ENCODE measurements around the gene MYO5B. TPM values are rescaled to one million over a fixed set of nuclear protein-coding genes. Genes with fewer than 3 reads are reported as not detected.

MYO5B gene
- polyA plus RNA-seq, 1 donor from 2014 or later, result 0.42 TPM

GRCh38 chr18:50092245-50092805 is 102.6 kb downstream of the MYO5B start:
- Histone ChIP-seq H3K4me3 (ENCODE audit: low read length) (no peak overlapping the region), H3K36me3 (ENCODE audit: insufficient read depth, low read length) (no peaks in the 10 kb centered on the region), H3F3A (ENCODE audit: insufficient read depth, low read length, poor library complexity, severe bottlenecking) (no peaks in the 10 kb centered on the region), H3K9ac (ENCODE audit: low read length) (no peak overlapping the region), H4K20me1 (ENCODE audit: insufficient read depth) (no peaks in the 10 kb centered on the region), H3K9me3 (ENCODE audit: low read length) (no peaks in the 10 kb centered on the region), H3K27ac (ENCODE audit: low read length) (no peak overlapping the region), H3K4me2 (ENCODE audit: low read length) (no peak overlapping the region), H3K27me3 (ENCODE audit: insufficient read depth, low read depth, low read length) (no peaks in the 10 kb centered on the region), H3K9me2 (ENCODE audit: insufficient read depth, low read length) (no peaks in the 10 kb centered on the region), H3K79me2 (replicated peaks; ENCODE audit: insufficient read depth, low read length) (no peaks in the 10 kb centered on the region), H2AFZ (ENCODE audit: low read depth, low read length) (no peak overlapping the region)
- TF ChIP-seq TAF1 (IDR thresholded peaks at IDR 0.05; ENCODE audit: low read depth) (no peak), RAD21 (conservative IDR thresholded peaks at IDR 0.05) (no peak), CTCF (IDR thresholded peaks at IDR 0.05; ENCODE audit: poor library complexity, severe bottlenecking) (no peak), EZH2 (IDR thresholded peaks at IDR 0.05; ENCODE audit: borderline replicate concordance, insufficient read depth, low read length, poor library complexity, severe bottlenecking) (no peak), MXI1 (conservative IDR thresholded peaks at IDR 0.05; ENCODE audit: poor library complexity, severe bottlenecking) (no peak), POLR2AphosphoS5 (IDR thresholded peaks at IDR 0.05) (no peak), SMC3 (conservative IDR thresholded peaks at IDR 0.05; ENCODE audit: poor library complexity) (no peak), REST (IDR thresholded peaks at IDR 0.05; ENCODE audit: borderline replicate concordance) (no peak), EP300 (conservative IDR thresholded peaks at IDR 0.05; ENCODE audit: poor library complexity, severe bottlenecking) (no peak)

DNA sequence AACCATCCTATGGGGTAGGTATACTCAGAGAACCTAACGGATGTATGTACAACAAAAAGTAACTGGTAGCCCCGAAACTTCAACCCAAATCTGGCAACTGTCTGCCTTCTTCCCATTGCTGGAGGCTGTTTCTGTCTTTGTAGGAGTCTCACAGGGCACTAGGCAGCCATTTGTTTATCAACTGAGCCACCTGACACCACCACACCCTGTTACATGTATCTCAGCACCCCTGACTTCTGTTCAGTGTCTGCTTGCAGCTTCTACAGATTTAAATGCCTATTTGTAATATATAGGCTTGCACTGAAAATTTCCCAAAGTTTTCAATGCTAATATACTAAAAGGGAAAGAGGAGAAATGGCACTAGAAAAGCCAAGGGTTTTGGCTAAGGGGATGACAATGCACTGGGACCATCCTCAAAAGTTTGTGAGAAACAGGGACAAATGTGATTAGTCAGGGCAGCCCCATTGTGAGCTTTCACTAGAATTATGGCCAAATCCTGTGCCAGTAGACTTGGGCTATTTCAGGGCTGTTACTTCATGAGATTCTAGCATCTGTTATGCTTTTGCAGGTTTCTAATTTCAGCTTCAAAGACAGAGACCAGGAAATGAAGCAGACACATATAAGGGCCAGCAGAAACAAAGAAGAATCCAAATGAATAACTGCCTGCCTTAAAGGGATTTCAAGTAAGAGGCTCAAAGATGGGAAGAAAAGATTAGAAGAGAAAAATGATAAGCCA is 103.3 kb downstream of the MYO5B start:
- Histone ChIP-seq H3K4me2 (ENCODE audit: low read length) (no peak overlapping the region), H3K9me3 (ENCODE audit: low read length) (no peaks in the 10 kb centered on the region), H3K27ac (ENCODE audit: low read length) (no peak overlapping the region), H3K79me2 (replicated peaks; ENCODE audit: insufficient read depth, low read length) (no peaks in the 10 kb centered on the region), H3K9ac (ENCODE audit: low read length) (no peak overlapping the region), H3K27me3 (ENCODE audit: insufficient read depth, low read depth, low read length) (no peaks in the 10 kb centered on the region), H2AFZ (ENCODE audit: low read depth, low read length) (no peak overlapping the region), H3K4me3 (ENCODE audit: low read length) (no peak overlapping the region), H4K20me1 (ENCODE audit: insufficient read depth) (no peaks in the 10 kb centered on the region), H3F3A (ENCODE audit: insufficient read depth, low read length, poor library complexity, severe bottlenecking) (no peaks in the 10 kb centered on the region), H3K36me3 (ENCODE audit: insufficient read depth, low read length) (no peaks in the 10 kb centered on the region), H3K9me2 (ENCODE audit: insufficient read depth, low read length) (no peaks in the 10 kb centered on the region)
- TF ChIP-seq MXI1 (conservative IDR thresholded peaks at IDR 0.05; ENCODE audit: poor library complexity, severe bottlenecking) (no peak), RAD21 (conservative IDR thresholded peaks at IDR 0.05) (no peak), CTCF (IDR thresholded peaks at IDR 0.05; ENCODE audit: poor library complexity, severe bottlenecking) (no peak), SMC3 (conservative IDR thresholded peaks at IDR 0.05; ENCODE audit: poor library complexity) (no peak), EZH2 (IDR thresholded peaks at IDR 0.05; ENCODE audit: borderline replicate concordance, insufficient read depth, low read length, poor library complexity, severe bottlenecking) (no peak), REST (IDR thresholded peaks at IDR 0.05; ENCODE audit: borderline replicate concordance) (no peak)
